Measurements from ENCODE around the gene KAZN.

Gene KAZN

DNA sequence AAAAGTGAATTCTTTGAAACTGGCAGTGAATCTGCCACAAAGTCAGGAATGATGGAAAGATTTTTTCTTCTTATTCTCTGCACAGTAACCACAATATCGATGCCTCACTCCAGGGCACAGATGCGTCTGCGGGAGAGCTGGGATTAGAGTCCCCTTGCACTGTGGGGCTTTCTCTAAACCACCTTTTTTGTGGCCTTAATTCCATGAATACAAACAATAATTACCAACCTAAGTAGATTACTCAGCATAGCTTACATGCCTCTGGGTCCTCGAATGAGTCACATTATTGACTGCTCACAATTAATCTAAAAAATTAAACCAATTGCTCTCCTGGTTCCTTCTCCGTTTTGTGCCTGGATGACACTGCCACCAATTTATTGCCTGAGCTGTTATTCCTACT, 125.8 kb downstream of the KAZN start:
- TF ChIP-seq, protein P1, sequence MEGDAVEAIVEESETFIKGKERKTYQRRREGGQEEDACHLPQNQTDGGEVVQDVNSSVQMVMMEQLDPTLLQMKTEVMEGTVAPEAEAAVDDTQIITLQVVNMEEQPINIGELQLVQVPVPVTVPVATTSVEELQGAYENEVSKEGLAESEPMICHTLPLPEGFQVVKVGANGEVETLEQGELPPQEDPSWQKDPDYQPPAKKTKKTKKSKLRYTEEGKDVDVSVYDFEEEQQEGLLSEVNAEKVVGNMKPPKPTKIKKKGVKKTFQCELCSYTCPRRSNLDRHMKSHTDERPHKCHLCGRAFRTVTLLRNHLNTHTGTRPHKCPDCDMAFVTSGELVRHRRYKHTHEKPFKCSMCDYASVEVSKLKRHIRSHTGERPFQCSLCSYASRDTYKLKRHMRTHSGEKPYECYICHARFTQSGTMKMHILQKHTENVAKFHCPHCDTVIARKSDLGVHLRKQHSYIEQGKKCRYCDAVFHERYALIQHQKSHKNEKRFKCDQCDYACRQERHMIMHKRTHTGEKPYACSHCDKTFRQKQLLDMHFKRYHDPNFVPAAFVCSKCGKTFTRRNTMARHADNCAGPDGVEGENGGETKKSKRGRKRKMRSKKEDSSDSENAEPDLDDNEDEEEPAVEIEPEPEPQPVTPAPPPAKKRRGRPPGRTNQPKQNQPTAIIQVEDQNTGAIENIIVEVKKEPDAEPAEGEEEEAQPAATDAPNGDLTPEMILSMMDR (IDR thresholded peaks at IDR 0.05; ENCODE audit: insufficient read depth, low read length, poor library complexity, severe bottlenecking), result no peak
- H3K4me3 ChIP-seq (replicated peaks; ENCODE audit: low read depth, low read length), result no peak overlapping the region
- H3K27me3 ChIP-seq (replicated peaks; ENCODE audit: control insufficient read depth, insufficient read depth, low read length), result no peaks in the 10 kb centered on the region; the same call in 1 of the 2 replicates
- DNase-seq (ENCODE audit: extremely low read depth, insufficient read length), result no peak
- H3K36me3 ChIP-seq (ENCODE audit: control insufficient read depth, insufficient read depth, low read length), result no peaks in the 10 kb centered on the region

DNA sequence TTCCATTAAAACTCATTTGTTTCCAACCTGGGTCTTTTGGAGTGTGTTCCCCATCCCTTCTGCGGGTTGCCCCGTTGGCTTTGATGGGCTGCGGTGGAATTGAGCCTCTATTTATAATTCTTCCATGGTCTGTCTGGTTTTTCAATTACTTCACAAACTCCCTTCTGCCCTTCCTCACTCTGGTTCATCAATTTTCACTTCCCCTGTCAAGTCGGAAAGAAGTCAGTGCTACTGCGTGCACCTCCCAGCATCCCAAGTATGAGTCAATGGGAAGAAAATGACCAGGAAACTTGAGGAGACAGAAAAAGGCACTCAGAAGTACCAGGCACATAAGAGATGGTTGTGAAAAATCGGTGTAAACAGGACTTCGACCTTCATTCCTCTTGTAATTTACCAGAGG, 126.2 kb downstream of the KAZN start:
- TF ChIP-seq, protein P1 (IDR thresholded peaks at IDR 0.05; ENCODE audit: insufficient read depth, low read length, poor library complexity, severe bottlenecking), result no peak
- no peaks in the 10 kb centered on the region; the same call in 1 of the 2 replicates for H3K27me3 ChIP-seq (replicated peaks; ENCODE audit: control insufficient read depth, insufficient read depth, low read length)
- H3K36me3 ChIP-seq (ENCODE audit: control insufficient read depth, insufficient read depth, low read length), result no peaks in the 10 kb centered on the region
- DNase-seq (ENCODE audit: extremely low read depth, insufficient read length), result no peak
- no peak overlapping the region for H3K4me3 ChIP-seq (replicated peaks; ENCODE audit: low read depth, low read length)

DNA sequence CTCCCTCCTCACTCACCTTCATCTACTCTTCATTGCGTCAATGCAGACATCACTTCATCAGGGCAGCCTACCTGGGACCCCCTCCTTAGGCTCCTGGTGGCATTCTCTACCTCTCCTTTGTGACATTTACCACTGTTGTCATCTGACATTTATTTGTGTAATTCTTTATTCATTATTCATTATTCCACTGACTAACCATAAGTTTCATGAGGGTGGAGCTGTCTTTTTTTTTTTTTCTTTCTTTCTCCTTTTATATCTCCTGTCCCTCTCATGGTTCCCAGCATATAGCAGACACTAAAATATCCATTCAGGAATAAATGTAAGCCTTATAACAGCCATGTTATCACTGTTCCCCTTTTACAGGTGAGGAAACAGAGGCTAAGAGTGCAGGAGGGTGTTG, 126.8 kb downstream of the KAZN start:
- DNase-seq (ENCODE audit: extremely low read depth, insufficient read length), result no peak
- no peaks in the 10 kb centered on the region for H3K36me3 ChIP-seq (ENCODE audit: control insufficient read depth, insufficient read depth, low read length)
- H3K27me3 ChIP-seq (replicated peaks; ENCODE audit: control insufficient read depth, insufficient read depth, low read length), result no peaks in the 10 kb centered on the region; the same call in 1 of the 2 replicates
- H3K4me3 ChIP-seq (replicated peaks; ENCODE audit: low read depth, low read length), result no peak overlapping the region
- TF ChIP-seq, protein P1 (IDR thresholded peaks at IDR 0.05; ENCODE audit: insufficient read depth, low read length, poor library complexity, severe bottlenecking), result no peak

DNA sequence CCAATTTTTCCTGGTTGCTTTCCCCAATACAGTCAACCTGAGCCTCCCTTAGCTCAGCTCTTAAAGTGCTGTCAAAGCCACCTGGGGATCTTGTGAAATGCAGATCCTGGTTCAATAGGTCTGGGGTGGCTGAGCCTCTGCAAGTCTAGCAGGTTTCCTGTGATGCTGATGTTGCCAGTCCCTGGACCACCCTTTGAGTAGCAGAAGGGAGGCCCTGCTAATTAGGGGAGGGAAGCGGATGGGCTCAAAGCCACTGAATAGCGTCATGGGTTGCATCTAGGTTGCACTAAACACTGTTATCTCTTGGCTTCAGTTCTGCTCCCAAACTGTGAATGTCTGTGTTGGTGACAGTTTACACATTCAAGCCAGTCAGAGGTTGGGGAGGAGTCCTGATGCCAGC, 127.2 kb downstream of the KAZN start:
- DNase-seq (ENCODE audit: extremely low read depth, insufficient read length), result no peak
- H3K27me3 ChIP-seq (replicated peaks; ENCODE audit: control insufficient read depth, insufficient read depth, low read length), result no peaks in the 10 kb centered on the region; the same call in 1 of the 2 replicates
- no peak overlapping the region for H3K4me3 ChIP-seq (replicated peaks; ENCODE audit: low read depth, low read length)
- TF ChIP-seq, protein P1 (IDR thresholded peaks at IDR 0.05; ENCODE audit: insufficient read depth, low read length, poor library complexity, severe bottlenecking), result no peak
- H3K36me3 ChIP-seq (ENCODE audit: control insufficient read depth, insufficient read depth, low read length), result no peaks in the 10 kb centered on the region

DNA sequence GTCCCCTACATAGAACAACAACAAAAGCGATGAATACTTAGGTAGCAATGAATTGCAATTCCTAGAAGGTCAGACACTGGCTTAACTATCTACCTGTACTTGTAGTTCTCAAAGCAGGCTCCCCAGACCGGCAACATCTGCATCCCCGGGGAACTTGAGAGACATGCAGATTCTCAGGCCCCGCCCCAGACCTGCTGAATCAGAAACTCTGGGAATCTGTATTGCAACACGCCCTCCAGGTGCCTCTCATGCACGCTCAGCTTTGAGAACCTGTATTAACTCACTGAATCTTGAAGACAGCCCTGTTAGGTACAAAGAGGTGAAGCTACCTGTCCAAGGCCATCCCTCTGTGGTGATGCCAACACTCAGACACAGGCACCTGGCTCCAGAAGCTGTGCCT, 128.1 kb downstream of the KAZN start:
- Histone ChIP-seq H3K27me3 (replicated peaks; ENCODE audit: control insufficient read depth, insufficient read depth, low read length) (no peaks in the 10 kb centered on the region; the same call in 1 of the 2 replicates), H3K4me3 (replicated peaks; ENCODE audit: low read depth, low read length) (no peak overlapping the region), H3K36me3 (ENCODE audit: control insufficient read depth, insufficient read depth, low read length) (no peaks in the 10 kb centered on the region)
- DNase-seq (ENCODE audit: extremely low read depth, insufficient read length), result no peak
- TF ChIP-seq, protein P1 (IDR thresholded peaks at IDR 0.05; ENCODE audit: insufficient read depth, low read length, poor library complexity, severe bottlenecking), result no peak

DNA sequence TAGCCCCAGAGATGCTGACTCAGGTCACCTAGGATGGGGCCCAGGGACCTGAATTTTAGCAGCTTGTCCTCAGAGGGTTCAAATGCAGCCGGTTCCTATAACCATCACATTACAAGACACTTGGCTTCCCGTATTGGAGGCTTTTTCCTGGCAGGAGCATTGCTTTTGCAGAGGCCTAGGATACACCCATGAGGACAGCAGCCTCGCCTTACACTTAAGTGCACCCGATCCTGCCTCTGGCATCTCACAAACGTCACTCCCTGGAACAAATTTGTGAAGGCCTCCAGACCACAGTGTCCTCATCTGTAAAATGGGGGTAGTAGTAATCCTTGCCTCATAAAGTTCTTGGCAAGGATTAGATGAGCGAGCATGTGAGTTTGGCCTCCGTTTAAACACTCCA, 130.0 kb downstream of the KAZN start:
- no peak for DNase-seq (ENCODE audit: extremely low read depth, insufficient read length)
- H3K27me3 ChIP-seq (replicated peaks; ENCODE audit: control insufficient read depth, insufficient read depth, low read length), result no peaks in the 10 kb centered on the region; the same call in 1 of the 2 replicates
- H3K36me3 ChIP-seq (ENCODE audit: control insufficient read depth, insufficient read depth, low read length), result no peaks in the 10 kb centered on the region
- H3K4me3 ChIP-seq (replicated peaks; ENCODE audit: low read depth, low read length), result no peak overlapping the region
- TF ChIP-seq, protein P1 (IDR thresholded peaks at IDR 0.05; ENCODE audit: insufficient read depth, low read length, poor library complexity, severe bottlenecking), result no peak
